Measurements from ENCODE around the gene PFKL.

Gene PFKL

GRCh38 chr21:44335266-44336059 lies 35.6 kb downstream of the PFKL start:
- no peaks in the 10 kb centered on the region for H3K27me3 ChIP-seq (ENCODE audit: insufficient read depth, poor library complexity, severe bottlenecking)
- no peak overlapping the region for H3K4me3 ChIP-seq (replicated peaks; ENCODE audit: insufficient read depth, low read length)
- no peak for DNase-seq (ENCODE audit: low read depth in 1 of 2, low spot score in 1 of 2)
- TF ChIP-seq GABPA (IDR thresholded peaks at IDR 0.05; ENCODE audit: low read depth) (no peak), POLR2AphosphoS5 (IDR thresholded peaks at IDR 0.05; ENCODE audit: low read depth) (no peak), SPI1 (IDR thresholded peaks at IDR 0.05; ENCODE audit: borderline replicate concordance, low read depth) (no peak), REST (IDR thresholded peaks at IDR 0.05; ENCODE audit: insufficient replicate concordance, low read depth) (no peak)
- TF ChIP-seq, protein P1, sequence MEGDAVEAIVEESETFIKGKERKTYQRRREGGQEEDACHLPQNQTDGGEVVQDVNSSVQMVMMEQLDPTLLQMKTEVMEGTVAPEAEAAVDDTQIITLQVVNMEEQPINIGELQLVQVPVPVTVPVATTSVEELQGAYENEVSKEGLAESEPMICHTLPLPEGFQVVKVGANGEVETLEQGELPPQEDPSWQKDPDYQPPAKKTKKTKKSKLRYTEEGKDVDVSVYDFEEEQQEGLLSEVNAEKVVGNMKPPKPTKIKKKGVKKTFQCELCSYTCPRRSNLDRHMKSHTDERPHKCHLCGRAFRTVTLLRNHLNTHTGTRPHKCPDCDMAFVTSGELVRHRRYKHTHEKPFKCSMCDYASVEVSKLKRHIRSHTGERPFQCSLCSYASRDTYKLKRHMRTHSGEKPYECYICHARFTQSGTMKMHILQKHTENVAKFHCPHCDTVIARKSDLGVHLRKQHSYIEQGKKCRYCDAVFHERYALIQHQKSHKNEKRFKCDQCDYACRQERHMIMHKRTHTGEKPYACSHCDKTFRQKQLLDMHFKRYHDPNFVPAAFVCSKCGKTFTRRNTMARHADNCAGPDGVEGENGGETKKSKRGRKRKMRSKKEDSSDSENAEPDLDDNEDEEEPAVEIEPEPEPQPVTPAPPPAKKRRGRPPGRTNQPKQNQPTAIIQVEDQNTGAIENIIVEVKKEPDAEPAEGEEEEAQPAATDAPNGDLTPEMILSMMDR (IDR thresholded peaks at IDR 0.05; ENCODE audit: insufficient read depth, low read length) = no peak
- H3K27ac ChIP-seq (replicated peaks) = no peak overlapping the region

DNA sequence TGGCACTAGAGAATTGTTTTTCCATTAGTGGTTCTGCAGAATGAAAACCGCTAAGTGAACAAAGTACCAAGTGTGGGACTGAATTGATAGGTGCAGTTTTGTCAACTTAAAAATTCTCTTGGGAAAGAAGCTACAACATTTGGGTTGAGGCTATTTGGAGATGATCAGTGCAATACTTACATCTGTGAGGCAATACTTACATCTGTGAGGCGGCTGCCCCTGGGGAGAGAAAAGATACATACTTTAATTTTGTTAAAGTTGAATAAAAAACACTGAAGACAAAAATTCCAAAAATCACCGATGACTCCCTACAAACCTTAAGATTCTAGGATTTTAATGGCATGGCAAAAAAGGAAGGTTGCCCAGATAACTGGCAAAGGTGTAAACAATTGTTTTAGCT lies 37.6 kb downstream of the PFKL start:
- no peak overlapping the region for H3K4me3 ChIP-seq (replicated peaks; ENCODE audit: insufficient read depth, low read length)
- H3K27me3 ChIP-seq (ENCODE audit: insufficient read depth, poor library complexity, severe bottlenecking) = no peaks in the 10 kb centered on the region
- no peak for DNase-seq (ENCODE audit: low read depth in 1 of 2, low spot score in 1 of 2)
- TF ChIP-seq POLR2AphosphoS5 (IDR thresholded peaks at IDR 0.05; ENCODE audit: low read depth) (no peak), REST (IDR thresholded peaks at IDR 0.05; ENCODE audit: insufficient replicate concordance, low read depth) (no peak), SPI1 (IDR thresholded peaks at IDR 0.05; ENCODE audit: borderline replicate concordance, low read depth) (no peak), GABPA (IDR thresholded peaks at IDR 0.05; ENCODE audit: low read depth) (no peak)
- TF ChIP-seq, protein P1 (IDR thresholded peaks at IDR 0.05; ENCODE audit: insufficient read depth, low read length) = no peak
- H3K27ac ChIP-seq (replicated peaks) = no peak overlapping the region

DNA sequence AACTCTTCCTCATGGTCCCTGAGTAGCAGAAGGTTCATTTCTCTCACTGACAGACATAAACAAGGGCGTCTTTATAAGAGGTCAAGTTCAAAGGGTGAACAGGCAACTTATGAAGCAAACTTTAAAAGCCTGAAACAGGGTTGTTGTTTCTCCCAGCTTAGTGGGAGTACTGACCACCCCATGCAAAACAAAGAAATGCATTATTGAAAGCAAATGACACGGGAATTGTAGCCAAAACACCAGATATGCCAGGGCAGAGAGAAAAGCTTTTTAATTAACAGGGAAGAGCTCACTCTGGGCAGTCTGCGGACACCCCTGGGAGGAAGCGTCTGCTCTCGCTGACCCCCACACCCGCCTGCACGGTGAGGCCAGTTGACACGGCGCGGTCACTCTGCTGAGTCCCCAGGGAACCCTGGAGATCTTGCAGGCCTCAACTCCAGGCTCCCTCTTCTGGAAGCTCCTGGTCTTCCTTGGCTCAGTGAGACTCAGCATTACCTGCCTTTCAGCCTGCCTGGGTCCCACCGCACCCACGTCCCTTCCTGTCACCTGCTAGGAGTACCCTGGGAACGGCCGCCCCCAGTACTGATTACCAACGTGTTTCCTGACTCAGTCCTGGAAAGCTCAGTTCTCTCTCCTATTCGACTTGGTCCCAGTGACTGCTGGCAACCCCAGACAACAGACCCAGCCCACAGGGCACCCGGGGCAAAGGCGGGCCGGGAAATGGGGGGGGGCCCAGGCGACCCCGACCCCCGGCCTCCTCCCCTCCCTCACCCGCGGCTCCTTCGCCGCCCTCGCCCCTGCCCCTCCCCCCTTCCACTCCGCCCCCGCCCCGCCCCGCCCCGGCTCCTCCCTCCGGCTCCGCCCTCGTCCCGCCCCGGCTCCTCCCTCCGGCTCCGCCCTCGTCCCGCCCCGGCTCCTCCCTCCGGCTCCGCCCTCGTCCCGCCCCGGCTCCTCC lies 38.4 kb downstream of the PFKL start:
- H3K27me3 ChIP-seq (ENCODE audit: insufficient read depth, poor library complexity, severe bottlenecking) = no peaks in the 10 kb centered on the region
- peak overlapping the region; percentile 37; the same call in 1 of the 2 replicates for H3K27ac ChIP-seq (replicated peaks)
- DNase-seq (ENCODE audit: low read depth in 1 of 2, low spot score in 1 of 2) = peak in 1 of 2 experiments; percentile 26
- no peak for TF ChIP-seq REST (IDR thresholded peaks at IDR 0.05; ENCODE audit: insufficient replicate concordance, low read depth)
- TF ChIP-seq, protein P1 (IDR thresholded peaks at IDR 0.05; ENCODE audit: insufficient read depth, low read length) = no peak
- no peak for TF ChIP-seq SPI1 (IDR thresholded peaks at IDR 0.05; ENCODE audit: borderline replicate concordance, low read depth)
- no peak for TF ChIP-seq GABPA (IDR thresholded peaks at IDR 0.05; ENCODE audit: low read depth)
- TF ChIP-seq POLR2AphosphoS5 (IDR thresholded peaks at IDR 0.05; ENCODE audit: low read depth) = no peak
- H3K4me3 ChIP-seq (replicated peaks; ENCODE audit: insufficient read depth, low read length) = peak overlapping the region; percentile 29

Data from HL-60 (cell line).